ENCODE measurements around the gene MACROD2. TPM values are rescaled to one million over a fixed set of nuclear protein-coding genes. Genes with fewer than 3 reads are reported as not detected.

Gene MACROD2
- total RNA-seq, 1 donor from 2014 or later: 0.23 TPM

DNA sequence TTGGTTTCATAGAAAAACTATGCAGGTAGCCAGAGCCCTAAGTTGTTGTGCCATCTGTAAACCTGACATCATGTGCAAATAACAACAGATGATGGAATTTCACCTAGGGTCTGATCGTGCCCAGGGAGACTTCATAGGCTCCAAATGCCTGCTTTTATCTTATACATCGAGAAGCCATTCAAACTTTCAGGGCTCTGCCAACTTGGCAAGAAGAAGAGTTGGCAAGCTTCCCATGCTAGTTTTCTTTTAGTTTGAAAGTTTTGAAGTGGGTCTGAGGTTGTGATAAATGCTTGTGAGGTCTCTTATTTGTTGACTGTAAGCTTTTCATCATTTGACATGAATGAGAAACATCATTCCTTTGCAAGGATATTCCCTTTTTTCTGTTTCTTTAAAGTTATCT, 517.5 kb downstream of the MACROD2 start:
- no peak overlapping the region for H3K4me3 ChIP-seq (ENCODE audit: low read depth, low read length)
- TF ChIP-seq, protein P1, sequence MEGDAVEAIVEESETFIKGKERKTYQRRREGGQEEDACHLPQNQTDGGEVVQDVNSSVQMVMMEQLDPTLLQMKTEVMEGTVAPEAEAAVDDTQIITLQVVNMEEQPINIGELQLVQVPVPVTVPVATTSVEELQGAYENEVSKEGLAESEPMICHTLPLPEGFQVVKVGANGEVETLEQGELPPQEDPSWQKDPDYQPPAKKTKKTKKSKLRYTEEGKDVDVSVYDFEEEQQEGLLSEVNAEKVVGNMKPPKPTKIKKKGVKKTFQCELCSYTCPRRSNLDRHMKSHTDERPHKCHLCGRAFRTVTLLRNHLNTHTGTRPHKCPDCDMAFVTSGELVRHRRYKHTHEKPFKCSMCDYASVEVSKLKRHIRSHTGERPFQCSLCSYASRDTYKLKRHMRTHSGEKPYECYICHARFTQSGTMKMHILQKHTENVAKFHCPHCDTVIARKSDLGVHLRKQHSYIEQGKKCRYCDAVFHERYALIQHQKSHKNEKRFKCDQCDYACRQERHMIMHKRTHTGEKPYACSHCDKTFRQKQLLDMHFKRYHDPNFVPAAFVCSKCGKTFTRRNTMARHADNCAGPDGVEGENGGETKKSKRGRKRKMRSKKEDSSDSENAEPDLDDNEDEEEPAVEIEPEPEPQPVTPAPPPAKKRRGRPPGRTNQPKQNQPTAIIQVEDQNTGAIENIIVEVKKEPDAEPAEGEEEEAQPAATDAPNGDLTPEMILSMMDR (conservative IDR thresholded peaks at IDR 0.05; ENCODE audit: low read depth, low read length): no peak
- no peak for DNase-seq (ENCODE audit: low read depth)

- no peak for DNase-seq (ENCODE audit: low read depth)
- TF ChIP-seq, protein P1 (conservative IDR thresholded peaks at IDR 0.05; ENCODE audit: low read depth, low read length): no peak
These were observed 523.3 kb downstream of the MACROD2 start for GRCh38 chr20:14518648-14519047.

GRCh38 chr20:14521016-14521415, 525.7 kb downstream of the MACROD2 start:
- no peak for DNase-seq (ENCODE audit: low read depth)
- H3K4me3 ChIP-seq (ENCODE audit: low read depth, low read length): no peak overlapping the region
- TF ChIP-seq, protein P1 (conservative IDR thresholded peaks at IDR 0.05; ENCODE audit: low read depth, low read length): no peak

More at GRCh38 chr20:14518648-14519047, 523.3 kb downstream of the MACROD2 start:
- no peak overlapping the region for H3K4me3 ChIP-seq (ENCODE audit: low read depth, low read length)

- TF ChIP-seq, protein P1 (conservative IDR thresholded peaks at IDR 0.05; ENCODE audit: low read depth, low read length): no peak
- DNase-seq (ENCODE audit: low read depth): peak; percentile 3
- H3K4me3 ChIP-seq (ENCODE audit: low read depth, low read length): no peak overlapping the region
These were observed 526.1 kb downstream of the MACROD2 start for GRCh38 chr20:14521436-14521835.

DNA sequence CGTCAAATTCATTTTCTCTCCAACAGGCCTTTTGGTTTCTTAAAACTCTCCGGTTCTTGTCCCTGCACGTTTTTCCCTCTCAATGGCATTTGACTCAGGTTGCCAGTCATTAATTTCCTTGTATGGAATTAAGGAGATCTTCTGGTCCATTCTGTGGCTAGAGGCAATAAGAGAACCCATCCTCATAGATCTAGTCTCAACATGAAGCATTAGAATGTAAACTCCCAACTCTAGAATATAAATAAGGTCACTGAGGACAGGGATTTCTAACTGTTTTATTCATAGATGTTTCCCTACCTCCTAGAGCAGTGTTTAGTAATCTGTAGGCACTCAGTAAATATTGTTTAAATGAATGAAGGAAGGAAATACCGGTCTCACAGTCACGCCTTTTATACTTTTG, 527.3 kb downstream of the MACROD2 start:
- DNase-seq (ENCODE audit: low read depth): no peak
- H3K4me3 ChIP-seq (ENCODE audit: low read depth, low read length): no peak overlapping the region

GRCh38 chr20:14523090-14523489, 527.8 kb downstream of the MACROD2 start:
- DNase-seq (ENCODE audit: low read depth): no peak
- no peak overlapping the region for H3K4me3 ChIP-seq (ENCODE audit: low read depth, low read length)
- TF ChIP-seq, protein P1 (conservative IDR thresholded peaks at IDR 0.05; ENCODE audit: low read depth, low read length): no peak

More for the DNA sequence above, 527.3 kb downstream of the MACROD2 start:
- TF ChIP-seq, protein P1 (conservative IDR thresholded peaks at IDR 0.05; ENCODE audit: low read depth, low read length): no peak

GRCh38 chr20:14525426-14525825, 530.1 kb downstream of the MACROD2 start:
- TF ChIP-seq, protein P1 (conservative IDR thresholded peaks at IDR 0.05; ENCODE audit: low read depth, low read length): no peak
- no peak overlapping the region for H3K4me3 ChIP-seq (ENCODE audit: low read depth, low read length)
- no peak for DNase-seq (ENCODE audit: low read depth)

All from epithelial cell of proximal tubule (primary cell).